Kidney (tissue), 14 donors: ENCODE data around the gene ADIPOR2. TPM values are rescaled to one million over a fixed set of nuclear protein-coding genes. Genes with fewer than 3 reads are reported as not detected.

Experiments
- DNase-seq, 5 donors: peaks; one replicate each; pipeline ENCODE4 v3.0.0-alpha.2; 2013 to 2020
- FAIRE-seq: peaks from 2 replicates; lab custom pipeline; 2012; peaks lifted over from hg19 to GRCh38; lab: Jason Lieb, UNC
- H3K27ac ChIP-seq, 2 donors: one replicate each; pipeline ENCODE4 v1.7.0; 2013; ENCODE audit warnings: low read depth in 2 of 2, low read length in 2 of 2, inconsistent platforms in 1 of 2
- H3K27me3 ChIP-seq: one replicate; pipeline ENCODE4 v1.7.1; 2013; ENCODE audit warnings: low read length, inconsistent platforms; ENCODE audit not compliant: control insufficient read depth, insufficient read depth
- H3K36me3 ChIP-seq, 3 donors: one replicate each; pipeline versions ENCODE4 v1.7.0 to v1.7.1; 2013; ENCODE audit warnings: low read length in 3 of 3, control low read depth in 1 of 3, inconsistent platforms in 1 of 3; ENCODE audit not compliant: insufficient read depth in 3 of 3, control insufficient read depth in 2 of 3
- H3K4me1 ChIP-seq, 3 donors: one replicate each; pipeline versions ENCODE4 v1.7.0 to v1.7.1; 2013; ENCODE audit warnings: low read length in 3 of 3, inconsistent platforms in 1 of 3, low read depth in 1 of 3; ENCODE audit not compliant: control insufficient read depth in 2 of 3, insufficient read depth in 2 of 3
- H3K4me3 ChIP-seq, 3 donors: one replicate each; pipeline versions ENCODE4 v1.7.0 to v1.8.1; 2013; ENCODE audit warnings: low read length in 3 of 3, control low read depth in 1 of 3, inconsistent platforms in 1 of 3
- H3K9ac ChIP-seq, 3 donors: one replicate each; pipeline versions ENCODE4 v1.7.0 to v1.7.1; 2013; ENCODE audit warnings: low read length in 3 of 3, control low read depth in 1 of 3, inconsistent platforms in 1 of 3
- H3K9me3 ChIP-seq, 3 donors: one replicate each; pipeline versions ENCODE4 v1.7.0 to v1.7.1; 2013; ENCODE audit warnings: low read length in 3 of 3, control low read depth in 1 of 3, inconsistent platforms in 1 of 3; ENCODE audit not compliant: control insufficient read depth in 2 of 3, insufficient read depth in 1 of 3
- CTCF ChIP-seq: IDR thresholded peaks from 3 replicates; pipeline ENCODE4 v1.5.1; 2012; ENCODE audit warnings: mild to moderate bottlenecking, moderate library complexity, borderline replicate concordance; ENCODE audit not compliant: insufficient read depth; ENCODE audit errors: extremely low read depth
- intact Hi-C: fragments of 100-400 bp; cut with DNase I; formaldehyde crosslinking; loops from one replicate; pipeline ENCODE4 v1.11.1; 2022
- polyA plus RNA-seq: library from polyadenylated mRNA; stranded (reverse); fragments of 350-450 nt; fragmentation: Illumina TruSeq; extraction: RNeasy Lipid Tissue Mini Kit (QIAGEN cat#74804); gene quantifications from one replicate; pipeline ENCODE4 v1.2.3, GENCODE V29; 2014; ENCODE audit warnings: low read depth, low replicate concordance; ENCODE audit not compliant: insufficient read depth
- total RNA-seq: library from RNA; stranded (reverse); fragmentation: NEBNext Ultra II Directional; extraction: Animal tissue kit (Norgen Biotek cat#: 25700); gene quantifications from one replicate; pipeline ENCODE4 v1.2.1, GENCODE V29; 2021
- donor health status: control.
- donor health status: control.
- donor health status: control.
- donor health status: control.
- donor health status: control.
- donor health status: DM: yes; HTN: yes; CAD: no.
- donor health status: Normal renal cell carcinoma (clear cell type).

The ADIPOR2 gene
- total and polyA plus RNA-seq, 2 donors from 2014 or later: 26.7 to 50.0 TPM

- TF ChIP-seq CTCF: no peak
- DNase-seq (peak in 1 of 5 donors; percentile 36), FAIRE-seq (no peak)
- intact Hi-C loops: no loop called here
- H3K27ac ChIP-seq: no peak overlapping the region
- H3K9ac ChIP-seq: no peak overlapping the region
- no peak overlapping the region for H3K4me3 ChIP-seq
- peaks cover 0 to 2% (median 0%) of the 10 kb centered on the region in 3 donors for H3K4me1 ChIP-seq
- H3K36me3 ChIP-seq: no peaks in the 10 kb centered on the region
- no peaks in the 10 kb centered on the region for H3K9me3 ChIP-seq
- H3K27me3 ChIP-seq: no peaks in the 10 kb centered on the region
Measured at GRCh38 chr12:1808036-1808797, 117.3 kb downstream of the ADIPOR2 start.

GRCh38 chr12:1808798-1809480, 118.1 kb downstream of the ADIPOR2 start:
- no peak for TF ChIP-seq CTCF
- intact Hi-C loops: no loop called here
- Histone ChIP-seq H3K27me3 (no peaks in the 10 kb centered on the region), H3K4me3 (no peak overlapping the region), H3K36me3 (no peaks in the 10 kb centered on the region), H3K27ac (no peak overlapping the region), H3K4me1 (peaks cover 0 to 2% (median 0%) of the 10 kb centered on the region in 3 donors), H3K9ac (no peak overlapping the region), H3K9me3 (no peaks in the 10 kb centered on the region)
- no peak for FAIRE-seq
- peak in 1 of 5 donors; percentile 65 for DNase-seq

GRCh38 chr12:1809591-1810190, 118.8 kb downstream of the ADIPOR2 start:
- intact Hi-C loops: no loop called here
- TF ChIP-seq CTCF: no peak
- H3K27me3 ChIP-seq: no peaks in the 10 kb centered on the region
- H3K4me1 ChIP-seq: peaks cover 0 to under 1% (median 0%) of the 10 kb centered on the region in 3 donors
- no peak overlapping the region for H3K9ac ChIP-seq
- H3K27ac ChIP-seq: no peak overlapping the region
- no peaks in the 10 kb centered on the region for H3K36me3 ChIP-seq
- peak in 1 of 5 donors; percentile 42 for DNase-seq
- H3K9me3 ChIP-seq: no peaks in the 10 kb centered on the region
- no peak for FAIRE-seq
- no peak overlapping the region for H3K4me3 ChIP-seq
